Gastrocnemius medialis (tissue), 4 donors: Measurements from ENCODE around the gene SLFN11. TPM values are rescaled to one million over a fixed set of nuclear protein-coding genes. Genes with fewer than 3 reads are reported as not detected.

Experiments
- ATAC-seq, 2 donors: fragments of 150-250 bp; one replicate each; pipeline ENCODE4 v1.9.1; 2016
- DNase-seq, 2 donors: peaks; one replicate each; pipeline ENCODE4 v3.0.0-alpha.2; 2019
- H3K27ac ChIP-seq, 4 donors: fragments of 200-600 bp; sonication (generic); 1 replicate in 1 of 4; 2 replicates in 3 of 4; pipeline ENCODE4 v1.5.1; 2016 to 2018; ENCODE audit warnings: mild to moderate bottlenecking in 2 of 4, moderate library complexity in 1 of 4
- H3K27me3 ChIP-seq, 3 donors: fragments of 200-600 bp; sonication (generic) in 2 of 3; 1 replicate in 1 of 3; 2 replicates in 2 of 3; pipeline versions ENCODE4 v1.5.1 to v1.6.0; 2016 to 2019; ENCODE audit warnings: mild to moderate bottlenecking in 1 of 3, moderate library complexity in 1 of 3
- H3K36me3 ChIP-seq, 2 donors: fragments of 200-600 bp; sonication (generic) in 1 of 2; one replicate each; pipeline ENCODE4 v1.5.1; 2017 to 2018
- H3K4me1 ChIP-seq, 2 donors: fragments of 200-600 bp; sonication (generic) in 1 of 2; one replicate each; pipeline ENCODE4 v1.5.1; 2016 to 2017; ENCODE audit warnings: mild to moderate bottlenecking in 2 of 2
- H3K4me3 ChIP-seq, 4 donors: fragments of 200-600 bp; sonication (generic) in 3 of 4; 1 replicate in 1 of 4; 2 replicates in 3 of 4; pipeline ENCODE4 v1.5.1; 2016 to 2019; ENCODE audit warnings: mild to moderate bottlenecking in 2 of 4
- H3K9me3 ChIP-seq, 3 donors: fragments of 200-600 bp; sonication (generic) in 2 of 3; 1 replicate in 1 of 3; 2 replicates in 2 of 3; pipeline ENCODE4 v1.5.1; 2016 to 2019
- POLR2A ChIP-seq, 2 donors: fragments of 450-650 bp; IDR thresholded peaks; one replicate each; pipeline ENCODE4 v1.6.1; 2017; ENCODE audit warnings: antibody characterized with exemption in 2 of 2, mild to moderate bottlenecking in 2 of 2, moderate library complexity in 2 of 2
- in situ Hi-C, 4 donors: fragments of 200-750 bp; cut with MboI; loops; one replicate each; pipeline versions ENCODE4 v1.15.0 to v1.8.0; 2017; ENCODE audit warnings: low sequenced_read_pairs in 4 of 4
- intact Hi-C: fragments of 100-400 bp; cut with DNase I; formaldehyde crosslinking; loops from one replicate; pipeline ENCODE4 v1.15.1; 2023; ENCODE audit warnings: low total_unique reads
- total RNA-seq, 4 donors: library from RNA; depleted of rRNA; stranded (reverse); fragments of >200 nt; gene quantifications; one replicate each; pipeline versions ENCODE4 v1.1.0 to v1.2.3, GENCODE V29; 2016
- TF ChIP-seq, protein P1 (sequence below), 5 experiments: fragments of 450-650 bp in 3 of 5; fragments of 200-600 bp in 2 of 5; sonication (generic) in 2 of 5; IDR thresholded peaks in 4 of 5; conservative IDR thresholded peaks in 1 of 5; 1 replicate in 4 of 5; 2 replicates in 1 of 5; pipeline ENCODE4 v1.5.1; 2016 to 2019; ENCODE audit warnings: antibody characterized with exemption in 5 of 5, mild to moderate bottlenecking in 3 of 5, moderate library complexity in 3 of 5

Gene SLFN11
- total RNA-seq, 4 donors from 2014 or later = 8.9 to 11.8 (median 10.0) TPM

DNA sequence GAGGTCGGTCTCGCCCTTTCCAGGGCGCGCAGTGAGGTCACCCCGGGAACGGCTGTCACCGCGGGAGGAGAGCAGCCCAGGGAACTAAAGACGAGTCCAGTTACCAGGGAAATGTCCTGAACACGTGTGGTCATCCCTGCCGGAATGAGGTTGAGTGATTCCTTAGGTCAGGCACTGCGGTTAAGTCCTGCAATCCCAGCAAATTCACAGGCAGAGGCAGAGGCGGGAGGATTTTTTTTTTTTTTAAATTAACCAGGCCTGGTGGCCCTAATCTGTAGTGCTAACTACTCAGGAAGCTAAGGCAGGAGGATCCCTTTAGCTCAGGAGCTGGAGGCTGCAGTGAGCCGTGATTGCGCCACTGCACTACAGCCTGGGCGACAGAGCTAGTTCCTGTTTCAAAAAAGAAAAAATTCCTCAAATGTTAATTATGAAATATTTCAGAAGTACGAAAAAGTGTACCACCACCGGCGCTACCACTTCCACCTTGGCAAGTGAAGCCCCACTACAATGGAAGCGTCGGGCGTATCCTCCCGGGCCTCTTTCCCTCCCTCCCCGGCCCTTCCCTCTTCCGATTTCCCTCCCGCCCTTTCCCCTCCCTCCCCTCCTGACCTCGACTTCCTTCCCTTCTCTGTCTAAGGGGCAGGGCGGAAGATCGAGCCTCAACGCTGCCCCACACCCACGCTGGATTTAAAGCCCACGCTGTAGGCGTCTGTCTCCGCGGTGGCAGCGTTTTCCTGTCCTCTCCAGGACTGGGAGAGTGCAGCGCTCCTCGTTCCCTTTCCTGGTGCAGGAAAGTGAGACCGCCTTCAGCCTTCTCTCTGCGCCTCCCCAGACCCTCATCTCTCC lies 27.3 kb downstream of the SLFN11 start:
- DNase-seq = peak; percentile 50 to 58
- no peaks in the 10 kb centered on the region for H3K9me3 ChIP-seq
- H3K27ac ChIP-seq = peak overlapping the region; percentile 65 to 74 (median 70)
- ATAC-seq = peak; percentile 84 to 86
- H3K4me3 ChIP-seq = peak overlapping the region; percentile 48 to 67 (median 51)
- H3K4me1 ChIP-seq = peaks cover 9 to 22% of the 10 kb centered on the region in 2 donors
- in situ Hi-C loops (loop anchor here in 1 of 4 donors (25.0 kb wide), 1 partner anchor 109 kb away; the partner anchor contains the start of gene SLFN5), intact Hi-C loops (loop anchor here (2.0 kb wide), 1 partner anchor 31 kb away; no protein-coding TSS in a partner anchor)
- H3K27me3 ChIP-seq = peaks cover 11 to 26% (median 25%) of the 10 kb centered on the region in 3 donors
- no peaks in the 10 kb centered on the region for H3K36me3 ChIP-seq
- peak in 1 of 2 donors; percentile 19 for TF ChIP-seq POLR2A (IDR thresholded peaks at IDR 0.05)
- TF ChIP-seq, protein P1, sequence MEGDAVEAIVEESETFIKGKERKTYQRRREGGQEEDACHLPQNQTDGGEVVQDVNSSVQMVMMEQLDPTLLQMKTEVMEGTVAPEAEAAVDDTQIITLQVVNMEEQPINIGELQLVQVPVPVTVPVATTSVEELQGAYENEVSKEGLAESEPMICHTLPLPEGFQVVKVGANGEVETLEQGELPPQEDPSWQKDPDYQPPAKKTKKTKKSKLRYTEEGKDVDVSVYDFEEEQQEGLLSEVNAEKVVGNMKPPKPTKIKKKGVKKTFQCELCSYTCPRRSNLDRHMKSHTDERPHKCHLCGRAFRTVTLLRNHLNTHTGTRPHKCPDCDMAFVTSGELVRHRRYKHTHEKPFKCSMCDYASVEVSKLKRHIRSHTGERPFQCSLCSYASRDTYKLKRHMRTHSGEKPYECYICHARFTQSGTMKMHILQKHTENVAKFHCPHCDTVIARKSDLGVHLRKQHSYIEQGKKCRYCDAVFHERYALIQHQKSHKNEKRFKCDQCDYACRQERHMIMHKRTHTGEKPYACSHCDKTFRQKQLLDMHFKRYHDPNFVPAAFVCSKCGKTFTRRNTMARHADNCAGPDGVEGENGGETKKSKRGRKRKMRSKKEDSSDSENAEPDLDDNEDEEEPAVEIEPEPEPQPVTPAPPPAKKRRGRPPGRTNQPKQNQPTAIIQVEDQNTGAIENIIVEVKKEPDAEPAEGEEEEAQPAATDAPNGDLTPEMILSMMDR (IDR thresholded peaks at IDR 0.05 in 4 of 5, conservative IDR thresholded peaks at IDR 0.05 in 1 of 5) = peak in 1 of 5 experiments; percentile 5

GRCh38 chr17:35345445-35345925 lies 27.9 kb downstream of the SLFN11 start:
- ATAC-seq = no peak
- intact Hi-C loops (no loop called here), in situ Hi-C loops (loop anchor here in 1 of 4 donors (25.0 kb wide), 1 partner anchor 108 kb away; the partner anchor contains the start of gene SLFN5)
- no peak for TF ChIP-seq POLR2A (IDR thresholded peaks at IDR 0.05)
- TF ChIP-seq, protein P1 (IDR thresholded peaks at IDR 0.05 in 4 of 5, conservative IDR thresholded peaks at IDR 0.05 in 1 of 5) = no peak
- Histone ChIP-seq H3K4me3 (peak overlapping the region; percentile 48 to 67 (median 51)), H3K27me3 (peaks cover 11 to 26% (median 25%) of the 10 kb centered on the region in 3 donors), H3K36me3 (no peaks in the 10 kb centered on the region), H3K27ac (peak overlapping the region; percentile 65 to 74 (median 70)), H3K4me1 (peaks cover 9 to 22% of the 10 kb centered on the region in 2 donors), H3K9me3 (no peaks in the 10 kb centered on the region)
- no peak for DNase-seq

DNA sequence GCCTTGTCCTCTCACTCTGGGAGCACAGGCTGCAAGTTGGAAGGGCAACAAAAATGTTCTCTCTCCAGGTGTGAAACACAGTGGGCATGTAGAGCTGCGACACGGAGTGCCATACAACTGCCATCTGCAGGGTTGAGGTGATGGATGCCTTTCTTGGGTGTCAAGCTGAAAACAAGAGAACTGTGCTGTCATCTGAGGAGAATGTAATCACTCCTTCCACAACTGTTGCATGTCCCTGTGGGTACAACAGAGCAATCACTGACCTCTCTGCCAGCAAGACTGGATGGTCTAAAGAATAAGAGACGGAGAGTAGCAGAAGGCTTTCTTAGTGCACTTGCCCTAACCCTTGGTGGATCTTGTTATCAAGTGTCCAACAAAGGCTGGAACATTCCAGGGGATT lies 29.2 kb downstream of the SLFN11 start:
- H3K27ac ChIP-seq = no peak overlapping the region
- TF ChIP-seq POLR2A (IDR thresholded peaks at IDR 0.05) = no peak
- TF ChIP-seq, protein P1 (IDR thresholded peaks at IDR 0.05 in 4 of 5, conservative IDR thresholded peaks at IDR 0.05 in 1 of 5) = no peak
- no peak overlapping the region for H3K4me3 ChIP-seq
- no peaks in the 10 kb centered on the region for H3K36me3 ChIP-seq
- no peak for ATAC-seq
- in situ Hi-C loops = loop anchor here in 1 of 4 donors (25.0 kb wide), 1 partner anchor 107 kb away; the partner anchor contains the start of gene SLFN5
- H3K4me1 ChIP-seq = peaks cover 9 to 22% of the 10 kb centered on the region in 2 donors
- no peaks in the 10 kb centered on the region for H3K9me3 ChIP-seq
- no peak for DNase-seq
- intact Hi-C loops = no loop called here
- H3K27me3 ChIP-seq = peaks cover 11 to 26% (median 23%) of the 10 kb centered on the region in 3 donors

- DNase-seq = no peak
- intact Hi-C loops (no loop called here), in situ Hi-C loops (loop anchor here in 1 of 4 donors (25.0 kb wide), 1 partner anchor 105 kb away; the partner anchor contains the start of gene SLFN5)
- ATAC-seq = no peak
- Histone ChIP-seq H3K9me3 (no peaks in the 10 kb centered on the region), H3K4me1 (peaks cover 8 to 22% of the 10 kb centered on the region in 2 donors), H3K27me3 (peaks cover 8 to 19% (median 14%) of the 10 kb centered on the region in 3 donors), H3K4me3 (no peak overlapping the region), H3K27ac (peak overlapping the region in 1 of 4 donors; percentile 15), H3K36me3 (no peaks in the 10 kb centered on the region)
- TF ChIP-seq POLR2A (IDR thresholded peaks at IDR 0.05) = no peak
- TF ChIP-seq, protein P1 (IDR thresholded peaks at IDR 0.05 in 4 of 5, conservative IDR thresholded peaks at IDR 0.05 in 1 of 5) = no peak
Measured at GRCh38 chr17:35342276-35342675, 31.1 kb downstream of the SLFN11 start.
